LHCN-M2 (cell line): Measurements from ENCODE around the gene SEMA5A. TPM values are rescaled to one million over a fixed set of nuclear protein-coding genes. Genes with fewer than 3 reads are reported as not detected.
A peak's percentile ranks its signal among the peaks of the same experiment; 100 is the strongest.

ENCODE experiments used
- DNase-seq: peaks from one replicate; pipeline ENCODE4 v3.0.0-alpha.2; 2012; ENCODE audit warnings: low read depth
- total RNA-seq: library from RNA; depleted of rRNA; stranded (reverse); fragments of >200 nt; gene quantifications from 2 replicates; pipeline ENCODE4 v1.2.3, GENCODE V29; 2014

The SEMA5A gene
- total RNA-seq, 1 experiment from 2014 or later, result 11.4 TPM

DNA sequence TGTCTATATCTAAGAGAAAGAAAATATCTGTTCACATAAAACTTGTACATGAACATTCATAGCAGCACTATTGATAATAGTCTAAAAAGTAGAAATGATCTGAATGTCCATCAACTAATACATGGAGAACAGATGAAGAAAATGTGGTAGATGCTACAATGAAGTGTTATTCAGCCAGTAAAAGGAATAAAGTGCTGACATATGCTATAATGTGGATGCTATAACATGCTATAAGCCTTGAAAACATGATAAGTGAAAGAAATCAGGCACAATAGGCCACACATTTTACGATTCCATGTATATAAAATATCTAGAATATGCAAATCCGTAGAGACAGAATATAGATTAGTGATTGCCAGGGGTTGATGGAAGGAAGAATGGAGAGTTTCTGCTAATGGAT, 146.8 kb downstream of the SEMA5A start:
- no peak for DNase-seq

DNA sequence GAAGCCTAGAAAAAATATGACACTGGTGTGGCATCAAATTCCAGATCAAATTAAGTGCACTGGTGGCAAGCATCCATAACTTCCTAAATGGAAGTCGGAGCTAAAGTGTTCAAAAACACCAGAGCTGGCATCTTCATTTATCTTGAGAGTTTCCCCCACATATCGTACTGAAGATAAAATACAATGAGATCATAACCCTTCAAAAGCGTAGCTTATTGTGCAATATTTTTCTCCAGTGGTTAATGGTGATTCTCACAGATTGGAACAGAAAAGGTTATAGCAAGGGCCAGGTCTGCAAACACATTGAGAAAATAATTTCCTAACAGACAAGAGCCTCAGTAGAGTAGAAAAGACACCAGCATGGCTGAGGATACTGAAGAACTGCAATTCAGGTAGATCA, 147.6 kb downstream of the SEMA5A start:
- no peak for DNase-seq

DNA sequence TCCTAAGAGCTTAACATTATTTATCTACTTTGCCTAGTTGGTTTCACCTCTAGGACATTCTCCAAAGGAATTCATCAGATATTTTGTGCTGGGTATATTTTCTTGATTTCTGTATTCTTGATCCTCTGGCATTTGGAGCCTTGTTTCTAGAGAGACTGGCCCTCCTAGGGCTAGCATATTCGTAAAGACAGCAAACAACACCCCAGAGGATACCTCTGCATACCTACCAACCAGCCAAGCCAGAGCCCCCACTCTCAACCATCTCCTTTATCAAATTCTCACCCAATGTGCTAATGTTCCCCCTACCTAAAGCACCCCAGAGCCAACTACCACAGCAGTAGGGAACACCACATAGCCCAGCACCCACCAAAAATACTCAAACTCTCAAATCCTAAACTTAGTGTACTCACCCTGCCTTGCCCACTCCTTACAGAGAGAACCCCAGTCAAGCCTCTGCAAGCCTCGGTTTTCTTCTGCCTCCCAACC, 149.5 kb downstream of the SEMA5A start:
- no peak for DNase-seq

DNA sequence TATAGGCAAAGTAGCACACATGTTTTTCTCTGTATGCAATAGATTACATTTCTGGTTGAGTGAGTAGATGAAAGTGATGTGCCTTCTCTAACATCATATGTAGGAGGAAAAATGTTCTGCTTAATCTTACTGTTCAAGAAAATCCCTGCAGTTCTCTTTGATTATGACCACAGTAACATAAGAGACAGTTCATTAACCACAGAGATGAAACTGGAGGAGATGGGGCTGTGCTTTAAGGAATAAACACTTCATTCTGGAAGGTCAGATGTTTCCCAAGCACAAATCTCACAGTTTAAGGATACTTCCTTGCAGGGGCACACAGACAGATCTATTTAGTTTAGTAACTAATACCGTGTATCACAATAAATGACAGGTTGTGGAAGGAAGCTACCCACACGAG, 150.2 kb downstream of the SEMA5A start:
- DNase-seq, result peak; percentile 13

DNA sequence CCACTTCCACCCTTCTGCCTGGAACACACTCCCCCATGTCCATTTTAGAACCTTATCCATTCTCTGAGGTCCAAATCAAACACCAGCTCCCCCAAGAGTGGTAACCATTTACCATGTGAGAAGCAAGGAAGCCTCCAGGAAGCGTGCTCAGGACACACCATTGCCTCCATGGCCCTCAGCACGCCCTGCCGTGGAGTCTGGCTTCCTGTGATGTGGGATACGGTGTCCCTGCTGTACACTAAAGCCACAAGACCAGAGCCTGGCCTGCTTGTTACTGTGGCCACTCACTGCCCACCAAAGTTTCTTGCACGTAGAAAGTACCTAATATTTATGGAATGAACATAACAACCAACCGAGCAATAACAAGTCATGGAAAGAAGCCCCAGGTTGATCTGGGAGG, 151.7 kb downstream of the SEMA5A start:
- DNase-seq, result no peak

DNA sequence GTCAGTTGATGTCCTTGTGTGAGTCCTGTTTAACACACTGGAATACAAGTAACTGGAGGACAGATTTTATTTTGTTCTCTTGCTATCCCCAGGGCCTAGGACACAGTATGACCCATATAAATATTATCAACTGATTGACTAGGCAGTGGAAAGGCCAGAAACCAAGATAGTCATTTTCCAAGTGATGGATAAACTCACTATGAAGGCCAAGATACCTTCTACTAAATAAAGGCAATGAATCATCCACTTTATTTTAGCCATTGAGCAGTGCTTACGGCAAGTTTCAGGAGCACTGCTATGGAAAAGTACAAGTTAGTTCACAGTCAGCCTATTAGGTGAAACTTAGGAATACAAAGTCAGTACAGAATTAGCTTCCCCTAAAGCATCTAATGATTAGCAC, 153.2 kb downstream of the SEMA5A start:
- no peak for DNase-seq

DNA sequence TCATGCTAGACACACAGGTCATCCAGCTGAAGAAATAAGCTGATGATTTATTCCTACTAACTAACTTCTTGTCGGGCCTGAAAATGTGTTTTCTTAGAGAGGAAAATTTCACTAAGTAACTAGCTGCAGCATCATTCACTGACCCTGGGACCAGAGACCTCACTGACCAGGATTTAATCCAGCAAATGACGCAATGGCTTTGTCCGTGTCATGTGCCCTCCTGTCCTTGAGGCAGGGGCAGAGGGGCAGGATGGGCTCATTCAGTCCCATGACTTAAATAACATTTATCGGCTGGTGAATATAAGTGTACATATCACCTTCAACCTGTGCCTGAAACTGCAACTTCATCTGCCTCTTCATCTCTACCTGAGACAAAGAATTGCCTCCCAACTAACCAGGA, 154.8 kb downstream of the SEMA5A start:
- DNase-seq, result no peak

DNA sequence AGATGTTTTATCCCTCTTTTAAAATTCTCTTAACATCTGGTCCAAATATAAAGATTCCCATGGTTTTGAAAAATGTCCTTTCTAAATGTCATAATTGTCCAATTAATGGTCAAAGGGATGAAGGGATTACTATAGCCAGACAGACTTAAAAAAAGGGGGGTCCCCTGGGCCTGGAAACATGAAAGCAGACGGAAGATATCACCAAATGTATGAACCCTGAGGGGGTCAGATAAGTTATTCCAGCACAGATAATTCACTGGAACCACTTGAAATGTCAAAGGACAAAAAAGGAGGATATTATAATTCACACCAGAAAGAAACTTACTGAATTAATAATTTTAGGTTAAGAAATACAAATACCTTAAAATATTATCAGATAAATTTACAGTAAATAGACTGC, 155.8 kb downstream of the SEMA5A start:
- DNase-seq, result no peak

DNA sequence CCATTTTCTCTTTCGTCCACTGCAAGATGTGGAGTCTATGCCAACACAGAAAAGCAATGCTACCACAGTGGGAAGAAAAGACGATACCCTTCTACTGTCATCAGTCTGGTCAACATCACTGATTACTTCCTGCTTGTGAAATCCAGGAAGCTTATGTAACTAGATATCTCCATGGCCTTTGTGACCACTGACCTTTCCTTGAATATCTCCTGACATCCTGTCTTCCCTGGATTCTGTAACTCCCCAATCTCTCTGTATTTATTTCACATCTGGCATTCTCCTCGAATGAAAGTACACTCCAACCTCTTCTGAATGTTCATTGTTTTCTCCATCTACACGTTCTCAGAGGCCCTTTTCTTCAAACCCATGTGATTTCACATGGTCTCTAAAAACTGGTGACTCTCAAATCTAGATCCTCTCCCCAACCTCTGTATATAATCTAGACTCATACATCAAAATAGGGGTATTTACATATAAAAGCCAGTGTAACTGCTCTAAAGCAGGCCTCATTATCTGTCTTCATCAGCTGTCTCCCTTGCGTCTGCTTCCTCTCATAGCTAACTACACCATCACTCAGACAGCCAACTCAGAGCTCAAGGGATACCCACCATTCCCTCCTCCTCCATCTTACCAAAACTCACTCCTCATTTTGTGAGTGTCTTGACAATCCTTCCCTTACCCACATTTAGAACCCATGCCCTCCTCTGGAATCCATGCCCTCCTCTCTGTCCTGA, 156.8 kb downstream of the SEMA5A start:
- no peak for DNase-seq

DNA sequence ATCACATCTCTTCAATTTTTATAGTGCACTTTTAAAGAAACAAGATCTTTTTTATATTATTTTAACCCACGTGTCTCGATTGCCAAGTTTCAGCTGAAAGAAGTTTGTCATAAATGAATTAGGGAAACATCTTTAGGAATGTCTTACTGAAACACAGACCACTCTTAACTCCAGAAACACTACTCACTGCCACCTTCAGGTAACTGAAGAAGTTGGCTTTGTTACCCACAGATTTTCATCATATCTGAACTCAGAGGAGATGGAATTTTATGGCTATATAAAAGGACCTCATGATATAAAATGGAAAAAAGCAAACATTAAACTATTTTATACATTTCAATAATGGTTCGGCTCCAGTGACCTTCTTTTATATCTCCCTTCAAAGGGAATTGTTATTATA, 158.0 kb downstream of the SEMA5A start:
- DNase-seq, result no peak

DNA sequence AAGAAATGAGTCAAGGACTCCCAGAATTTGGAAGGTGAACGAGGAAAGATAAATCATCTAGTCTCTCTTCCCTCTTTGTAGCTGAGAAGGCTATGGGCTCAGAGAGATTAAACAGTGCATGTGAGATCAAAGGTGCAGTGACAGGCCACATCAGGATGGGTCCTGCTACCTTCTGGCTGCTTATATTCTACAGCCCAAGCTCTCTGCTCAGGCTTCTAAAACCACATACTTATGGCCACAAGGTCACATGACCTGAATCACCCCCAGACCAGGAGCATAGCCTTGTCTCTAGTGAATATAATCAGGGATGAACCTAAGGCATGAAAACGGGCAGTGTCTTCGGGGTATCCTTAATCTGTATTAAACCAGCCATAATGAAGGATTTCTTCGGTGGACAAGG, 158.9 kb downstream of the SEMA5A start:
- DNase-seq, result no peak

DNA sequence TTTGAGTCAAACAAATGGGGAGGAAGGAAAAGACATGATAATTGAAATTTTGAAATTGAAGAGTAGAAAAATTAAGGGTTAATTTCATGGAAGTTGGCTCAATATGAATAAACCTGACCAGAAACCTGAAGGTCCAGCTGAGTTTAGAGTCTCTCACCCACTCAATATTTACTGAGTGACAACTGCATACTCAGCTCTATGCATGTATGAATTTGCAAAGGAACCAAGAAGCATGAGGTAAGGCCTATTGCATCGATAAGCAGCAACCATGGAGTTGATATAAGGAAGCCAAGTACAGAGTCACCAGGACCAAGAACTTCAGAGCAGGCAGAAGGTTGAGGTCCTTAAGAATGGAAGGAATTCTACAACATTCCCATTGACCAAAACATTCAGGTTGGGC, 163.4 kb downstream of the SEMA5A start:
- no peak for DNase-seq

DNA sequence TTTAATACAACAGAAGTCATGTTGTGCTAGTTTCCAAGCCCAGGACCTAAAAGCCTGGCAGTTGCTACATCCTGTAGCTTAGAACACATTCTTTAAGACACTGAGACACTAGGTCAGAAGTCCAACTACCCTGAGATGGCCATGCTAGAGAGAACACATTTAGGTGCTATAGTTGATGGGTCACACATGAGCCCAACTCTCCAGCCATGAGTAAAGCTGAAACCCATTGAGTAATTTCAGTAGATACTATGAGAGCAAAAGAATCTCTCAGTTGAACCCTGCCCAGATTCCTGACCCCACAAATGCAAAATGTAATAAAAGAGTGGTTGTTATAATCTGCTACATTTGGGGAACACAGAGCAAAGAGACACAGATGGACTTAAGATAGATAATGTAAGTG, 164.4 kb downstream of the SEMA5A start:
- DNase-seq, result no peak

DNA sequence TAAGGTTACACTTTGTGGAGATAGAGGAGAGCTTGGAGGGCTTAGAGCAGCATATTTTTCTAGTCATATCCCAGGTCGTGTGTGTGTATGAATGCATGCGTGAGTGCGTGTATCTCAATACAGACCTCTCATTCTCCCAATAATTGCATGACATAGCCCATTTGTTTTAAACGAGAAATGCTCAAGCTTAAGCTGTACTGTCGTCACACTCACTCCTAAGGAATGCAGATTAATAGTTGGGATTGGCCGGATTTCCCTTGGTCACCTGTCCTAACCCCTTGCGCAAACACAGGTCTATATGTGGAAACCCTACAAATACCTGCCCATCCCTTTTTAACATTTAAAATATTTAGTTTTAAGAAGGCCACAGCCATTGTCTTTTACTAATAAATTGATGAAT, 165.8 kb downstream of the SEMA5A start:
- no peak for DNase-seq

DNA sequence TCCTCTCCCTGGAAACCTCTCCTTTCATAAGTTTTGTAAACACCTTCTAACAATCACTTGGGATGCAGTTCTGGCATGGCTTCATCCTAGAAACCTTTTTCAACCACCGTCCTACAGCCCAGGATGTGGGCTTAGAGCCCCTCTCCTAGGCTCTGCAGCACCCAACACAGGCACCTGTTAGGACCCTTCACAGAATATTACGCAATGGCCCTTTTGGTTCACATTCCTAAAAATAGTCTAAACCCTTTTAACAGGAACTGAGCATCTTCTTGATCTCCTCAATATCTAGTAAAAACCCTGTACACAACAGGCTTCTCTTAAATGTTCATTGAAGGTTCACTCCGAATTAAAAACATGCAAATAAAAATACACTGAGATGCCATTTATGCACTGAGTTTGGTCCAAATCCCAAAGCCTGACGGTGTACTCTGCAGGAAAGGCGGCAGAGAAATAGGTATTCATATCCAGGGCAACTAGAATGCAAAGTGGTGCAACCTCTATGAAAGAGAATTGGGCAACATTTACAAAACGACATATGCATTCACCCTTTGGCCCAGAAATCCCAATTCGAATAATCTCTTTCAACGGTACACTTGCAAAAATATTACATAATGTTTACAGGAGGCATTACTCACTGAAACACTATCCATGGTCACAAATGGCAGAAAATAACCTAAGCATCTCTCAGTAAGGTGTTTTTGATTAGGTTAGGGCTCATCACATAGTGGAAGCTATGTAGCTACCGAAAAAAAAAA, 169.3 kb downstream of the SEMA5A start:
- DNase-seq, result no peak

DNA sequence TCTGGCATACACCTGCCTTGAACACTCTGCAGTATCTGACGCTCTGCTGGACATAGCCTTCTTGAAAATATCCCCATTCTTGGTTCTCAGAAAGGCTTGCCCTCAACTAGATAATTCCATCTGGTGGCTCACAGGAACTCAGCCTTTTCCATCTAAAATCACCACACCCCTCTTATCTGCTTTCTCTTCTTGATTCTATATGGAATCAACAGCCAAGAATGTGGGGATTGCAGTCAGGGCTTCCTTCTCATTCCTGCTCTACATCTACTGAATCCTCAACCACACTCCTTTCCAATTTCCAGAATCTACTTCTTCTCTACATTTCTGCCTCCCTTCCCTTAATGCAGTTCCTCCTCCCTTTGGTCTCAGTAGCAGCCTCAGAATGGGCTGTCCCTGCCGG, 170.1 kb downstream of the SEMA5A start:
- no peak for DNase-seq

DNA sequence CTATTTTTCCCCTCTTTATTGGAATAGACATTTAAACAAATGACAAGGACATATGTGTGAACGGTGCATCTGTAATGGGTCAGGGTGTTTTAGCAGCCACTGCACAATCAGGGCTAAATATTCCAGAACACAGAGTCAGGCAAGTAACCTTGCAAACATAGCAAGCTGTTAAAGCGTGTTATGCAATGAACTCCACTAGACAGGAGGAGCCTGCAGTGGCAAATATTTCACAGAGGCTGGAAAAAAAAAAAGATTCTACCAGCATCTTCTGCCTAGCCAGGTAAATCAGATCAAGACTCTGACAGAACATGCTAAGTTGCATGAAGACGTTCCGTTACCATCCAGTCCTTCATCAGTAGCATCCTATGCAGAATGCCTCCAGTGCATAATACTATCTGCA, 171.8 kb downstream of the SEMA5A start:
- DNase-seq, result no peak

DNA sequence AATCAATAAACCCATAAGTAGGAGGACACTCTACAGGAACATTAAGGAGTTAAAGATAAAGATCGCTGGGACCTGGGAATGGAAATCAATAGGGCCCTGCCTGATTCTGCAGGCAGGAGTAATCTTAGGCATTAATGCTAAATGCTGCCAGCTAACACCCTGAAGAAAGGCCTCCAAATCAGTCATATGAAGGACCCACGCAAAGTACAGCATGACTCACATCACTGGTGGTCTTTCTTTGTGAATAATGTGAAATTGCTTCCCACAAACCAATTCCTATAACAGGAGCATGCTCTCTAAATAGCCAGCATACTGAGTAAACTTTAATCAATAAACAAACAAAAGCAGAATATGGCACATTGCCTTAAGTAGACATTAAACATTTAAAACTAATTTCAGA, 172.3 kb downstream of the SEMA5A start:
- DNase-seq, result no peak

DNA sequence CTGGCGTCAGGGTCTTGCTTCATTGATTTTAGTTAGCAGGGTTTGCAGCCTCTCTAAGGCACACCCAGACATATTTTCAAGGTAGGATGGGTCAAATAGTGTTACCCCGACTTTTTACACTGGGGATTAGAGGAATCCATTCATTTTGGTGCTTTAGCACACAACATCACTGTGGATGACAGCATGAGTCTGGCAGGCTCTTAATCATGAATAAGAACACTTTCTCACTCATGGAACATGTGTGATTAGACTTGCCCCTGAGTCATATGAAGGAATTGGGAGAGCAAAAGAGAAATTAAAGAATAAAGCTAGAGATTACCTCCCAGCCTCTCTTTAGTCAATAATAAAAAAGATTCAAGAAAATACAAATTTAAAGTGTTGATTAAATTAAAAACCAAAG, 175.6 kb downstream of the SEMA5A start:
- DNase-seq, result peak; percentile 44

DNA sequence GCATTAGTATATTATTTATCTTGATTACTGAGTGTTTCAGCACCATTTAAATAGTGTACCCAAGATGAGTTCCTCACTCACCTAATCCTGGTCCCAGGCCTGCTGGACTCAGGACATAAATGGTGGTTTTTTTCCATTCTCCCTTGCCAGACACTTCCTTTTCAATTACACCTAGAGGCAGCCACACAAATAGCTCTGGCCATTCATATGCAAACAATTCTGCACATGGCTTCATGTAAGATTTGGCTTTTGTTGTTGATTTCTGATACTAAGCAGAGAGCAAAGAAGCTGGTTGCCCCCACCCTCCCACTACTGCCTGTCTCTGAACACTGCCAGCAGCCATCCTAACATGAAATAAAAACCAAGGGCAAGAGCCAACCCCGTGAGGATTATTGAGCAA, 180.4 kb downstream of the SEMA5A start:
- no peak for DNase-seq

DNA sequence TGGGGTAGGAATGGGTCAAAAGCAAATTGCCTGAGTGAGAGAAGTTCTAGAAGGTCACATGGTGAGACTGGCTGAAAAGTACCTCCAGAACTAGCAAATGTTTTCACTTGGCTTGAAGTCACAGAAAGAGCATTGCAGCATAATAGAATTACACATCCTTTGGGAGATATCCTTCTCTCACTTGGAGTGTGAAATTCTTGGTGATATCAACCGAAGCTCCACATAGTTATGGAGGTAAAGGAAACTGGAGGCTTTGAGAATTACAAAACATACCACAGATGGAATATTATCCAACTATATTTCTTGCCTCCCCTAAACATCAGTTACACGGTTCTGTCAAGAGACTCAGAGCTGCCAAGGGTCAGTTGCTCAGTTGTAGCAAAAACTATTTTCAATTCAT, 182.4 kb downstream of the SEMA5A start:
- no peak for DNase-seq

DNA sequence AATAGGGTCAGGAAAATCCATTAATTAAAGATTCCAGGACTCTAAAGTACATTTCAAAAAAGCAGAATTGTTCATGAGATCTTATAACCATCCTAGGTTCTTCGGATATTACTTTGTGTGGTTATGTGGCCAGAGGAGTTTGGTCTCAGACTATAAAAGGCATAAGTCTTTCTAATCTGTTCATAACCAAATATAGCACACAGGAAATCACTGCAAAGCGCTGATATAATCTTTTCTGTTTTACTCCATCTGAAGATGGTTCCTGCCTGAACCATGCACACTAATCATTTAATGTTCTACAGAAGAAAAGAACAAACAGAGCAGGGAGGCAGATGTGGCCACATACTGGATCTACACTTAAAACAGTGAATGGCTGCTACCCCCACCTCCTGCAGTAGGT, 182.8 kb downstream of the SEMA5A start:
- DNase-seq, result no peak

DNA sequence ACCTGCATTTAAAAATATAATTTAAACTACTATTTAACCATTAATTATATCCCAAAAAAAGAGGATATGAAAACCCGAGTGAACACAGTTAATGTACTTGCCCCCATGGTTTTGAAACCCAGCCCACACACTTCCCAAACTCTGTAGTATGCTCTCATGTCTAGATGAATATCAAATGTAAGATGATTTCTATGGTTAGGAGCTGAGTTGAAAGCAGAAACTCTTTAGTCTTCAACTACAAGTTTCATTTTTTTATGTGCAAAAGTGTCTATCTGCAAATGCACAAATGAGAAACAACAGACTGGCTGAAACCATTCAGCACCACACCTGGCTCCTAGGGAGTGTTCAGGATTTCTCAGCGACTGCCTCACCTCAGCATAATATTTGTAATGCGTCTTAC, 183.3 kb downstream of the SEMA5A start:
- DNase-seq, result no peak
